GM18508 (cell line): ENCODE measurements around the gene F12.
"Not testable (repeated sequence)": the region's sequence is repeated elsewhere in the genome, so short reads cannot be mapped to it uniquely, and the experiment has no call there.

ENCODE experiments used
- ATAC-seq: cut with Tn5 transposase; IDR thresholded peaks from one replicate; pipeline ENCODE4 v1.9.1; 2021; ENCODE audit warnings: moderate number of reproducible peaks; ENCODE audit not compliant: insufficient read depth, unreplicated experiment

F12 gene

DNA sequence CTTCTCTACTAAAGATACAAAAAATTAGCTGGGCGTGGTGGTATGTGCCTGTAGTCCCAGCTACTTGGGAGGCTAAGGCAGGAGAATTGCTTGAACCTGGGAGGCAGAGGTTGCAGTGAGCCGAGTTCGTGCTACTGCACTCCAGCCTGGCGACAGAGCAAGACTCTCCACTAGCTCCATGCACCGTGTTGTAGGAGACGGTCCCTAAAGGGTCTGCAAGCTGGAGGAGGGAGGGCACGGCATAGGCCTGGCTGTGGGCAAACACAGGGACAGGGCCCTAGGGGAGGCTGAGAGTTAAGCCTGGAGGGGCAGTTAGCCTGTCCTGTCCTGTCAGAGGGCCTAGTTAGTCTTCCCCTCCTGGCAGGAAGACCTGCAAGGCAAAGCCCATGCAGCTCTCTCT, 48.6 kb downstream of the F12 start:
- not testable (repeated sequence) for ATAC-seq

DNA sequence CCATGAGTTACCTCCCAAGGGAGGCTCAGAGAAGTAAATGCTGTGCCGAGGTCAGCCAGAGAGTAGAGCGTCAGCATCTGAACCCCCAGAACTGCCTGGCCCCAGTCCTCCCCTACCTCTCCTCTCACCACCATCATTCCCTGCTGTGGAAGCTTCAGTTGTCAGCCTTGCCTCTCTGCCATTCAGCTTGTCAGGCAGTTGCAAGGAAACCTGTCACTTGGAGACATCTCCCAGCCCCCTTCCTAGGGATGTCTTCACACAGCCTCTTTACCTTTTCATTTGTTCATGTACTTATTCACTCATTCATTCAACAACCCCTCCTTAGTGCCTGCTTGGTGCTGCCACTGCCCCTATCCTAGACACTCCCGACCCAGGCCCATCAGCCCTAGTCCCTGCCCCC, 49.5 kb downstream of the F12 start:
- ATAC-seq, result no peak

DNA sequence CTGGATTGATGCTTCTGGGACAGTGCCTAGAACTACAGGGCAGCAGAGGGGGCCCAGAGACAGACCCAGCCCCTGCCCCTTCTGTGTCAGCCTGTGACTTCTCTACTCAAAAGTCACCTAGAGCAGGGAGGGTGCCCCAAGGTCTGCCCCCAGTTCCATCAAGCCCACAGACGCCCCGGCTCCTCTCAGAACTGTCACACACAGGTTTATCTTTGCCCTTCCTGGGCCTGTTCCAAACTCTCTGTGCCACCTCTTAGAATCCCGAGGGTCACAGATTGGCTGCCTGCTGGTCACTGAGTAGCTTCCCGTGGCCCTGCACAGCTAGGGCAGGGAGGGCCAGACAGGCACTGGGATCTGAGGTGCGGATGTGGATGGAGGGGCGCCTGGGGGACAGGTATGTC, 49.9 kb downstream of the F12 start:
- ATAC-seq, result no peak

DNA sequence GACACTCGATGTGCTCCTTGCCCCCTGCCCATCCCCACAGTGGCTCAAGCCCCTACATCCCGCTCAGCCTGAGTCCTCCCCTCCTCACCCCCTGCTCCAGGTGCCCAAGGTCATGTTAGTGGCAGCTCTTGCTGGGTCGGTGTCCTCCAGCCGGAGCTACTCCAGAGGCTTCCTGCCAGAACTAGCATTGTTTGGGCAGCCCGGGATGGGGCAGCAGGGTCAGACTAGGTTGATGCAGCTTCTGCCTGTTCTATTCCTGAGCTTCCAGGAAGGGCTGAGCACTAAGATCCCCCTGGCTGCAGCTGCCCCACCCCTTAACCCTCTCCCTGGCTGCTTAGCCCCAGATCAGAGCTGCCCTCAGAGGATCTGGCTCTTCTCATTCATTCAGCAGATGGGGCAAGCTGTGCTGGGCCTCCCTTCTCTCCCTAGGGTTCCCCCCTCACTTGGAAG, 51.0 kb downstream of the F12 start:
- ATAC-seq, result no peak

DNA sequence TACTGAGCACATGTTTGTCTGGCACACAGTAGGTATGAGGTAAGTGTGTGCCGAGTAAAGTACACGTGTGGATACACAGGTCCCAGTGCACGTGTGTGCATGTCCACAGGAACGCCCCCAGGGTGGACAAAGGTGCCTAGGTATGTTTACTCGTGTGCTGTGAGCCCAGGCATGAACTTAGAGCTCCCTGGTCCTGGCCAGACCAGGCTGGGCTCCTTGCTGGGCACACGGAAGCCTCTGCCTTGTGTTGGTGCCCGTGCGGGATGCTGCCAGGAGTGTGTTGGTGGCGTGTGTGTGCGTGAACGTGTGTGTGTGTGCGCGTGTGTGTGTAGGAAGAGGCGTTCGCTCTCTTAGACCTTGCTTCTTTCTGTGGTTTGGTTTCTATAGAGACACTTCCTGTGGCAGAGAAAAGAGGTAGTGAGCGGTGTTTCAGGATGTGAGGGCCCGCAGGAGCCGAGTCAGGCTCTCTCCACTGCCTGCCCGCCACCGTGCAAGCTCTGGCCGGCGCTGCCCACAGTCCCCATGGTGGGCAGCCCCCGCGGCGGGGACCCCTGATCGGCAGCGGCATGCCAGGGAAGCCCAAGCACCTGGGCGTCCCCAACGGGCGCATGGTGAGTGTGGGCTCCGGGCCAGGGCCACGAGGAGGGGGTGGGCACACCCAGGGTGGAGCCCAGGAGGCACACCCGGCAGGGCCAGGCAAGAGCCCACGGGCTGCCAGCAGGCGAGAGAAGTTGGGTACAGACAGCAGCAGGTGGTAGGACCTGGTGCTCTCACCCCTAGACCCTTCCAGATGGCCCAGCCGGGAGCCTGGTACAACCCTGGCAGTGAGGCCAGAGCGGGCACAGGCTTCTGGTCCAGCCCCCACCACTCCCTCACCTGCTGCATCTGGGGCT, 51.7 kb downstream of the F12 start, which contains the start of gene RGS14:
Gene RGS14 (plus strand): TSS at position 466 of the 893 bp plus-strand sequence. CDS start 101 bp downstream, at position 567.
- peak; percentile 71 for ATAC-seq

DNA sequence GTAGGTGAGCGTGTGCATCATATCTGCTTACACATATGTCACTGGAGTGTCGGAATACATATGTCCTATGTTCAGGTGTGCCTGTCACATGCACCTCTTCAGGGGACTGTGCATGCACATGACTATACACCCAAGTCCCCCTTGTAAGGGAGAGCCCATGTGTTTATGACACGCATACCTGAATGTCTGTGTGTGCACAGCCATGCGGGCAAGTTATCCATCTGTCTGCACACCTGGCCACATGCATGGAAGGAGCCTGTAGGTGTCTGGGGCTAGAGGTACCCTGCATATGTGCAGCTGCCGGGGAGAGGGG, 52.3 kb downstream of the F12 start:
- ATAC-seq, result no peak

DNA sequence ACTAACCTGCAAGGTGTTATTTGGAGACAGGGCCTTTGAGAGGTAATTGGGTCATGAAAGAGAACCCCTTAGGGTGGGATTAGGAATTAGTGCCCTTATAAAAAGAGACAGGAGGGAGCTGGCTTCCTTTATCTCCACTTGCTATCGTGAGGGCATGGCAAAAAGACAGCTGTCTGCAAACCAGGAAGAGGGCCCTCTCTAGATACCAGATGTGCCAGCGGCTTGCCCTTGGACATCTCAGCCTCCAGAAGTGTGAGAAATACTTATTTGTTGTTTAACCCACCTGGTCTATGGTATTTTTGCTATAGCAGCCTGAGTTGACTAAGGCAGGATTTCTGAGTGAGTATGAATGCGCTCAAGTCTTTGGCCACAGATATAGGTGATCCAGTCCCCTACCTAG, 52.6 kb downstream of the F12 start:
- ATAC-seq, result no peak

DNA sequence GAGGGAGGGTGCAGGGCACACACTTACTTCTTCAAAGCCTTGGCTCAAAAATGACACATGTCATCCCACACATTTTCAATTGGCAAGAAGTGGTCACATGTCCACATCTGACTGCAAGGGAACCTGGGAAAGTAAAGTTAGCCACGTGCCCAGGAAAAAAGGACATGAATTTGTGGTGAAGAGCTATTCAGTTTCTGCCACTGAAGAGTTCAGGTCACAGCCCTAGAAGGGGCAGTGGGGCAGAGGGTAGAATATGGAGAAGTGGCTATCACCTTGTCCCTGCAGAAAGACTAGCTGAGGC, 53.5 kb downstream of the F12 start:
- ATAC-seq, result no peak

DNA sequence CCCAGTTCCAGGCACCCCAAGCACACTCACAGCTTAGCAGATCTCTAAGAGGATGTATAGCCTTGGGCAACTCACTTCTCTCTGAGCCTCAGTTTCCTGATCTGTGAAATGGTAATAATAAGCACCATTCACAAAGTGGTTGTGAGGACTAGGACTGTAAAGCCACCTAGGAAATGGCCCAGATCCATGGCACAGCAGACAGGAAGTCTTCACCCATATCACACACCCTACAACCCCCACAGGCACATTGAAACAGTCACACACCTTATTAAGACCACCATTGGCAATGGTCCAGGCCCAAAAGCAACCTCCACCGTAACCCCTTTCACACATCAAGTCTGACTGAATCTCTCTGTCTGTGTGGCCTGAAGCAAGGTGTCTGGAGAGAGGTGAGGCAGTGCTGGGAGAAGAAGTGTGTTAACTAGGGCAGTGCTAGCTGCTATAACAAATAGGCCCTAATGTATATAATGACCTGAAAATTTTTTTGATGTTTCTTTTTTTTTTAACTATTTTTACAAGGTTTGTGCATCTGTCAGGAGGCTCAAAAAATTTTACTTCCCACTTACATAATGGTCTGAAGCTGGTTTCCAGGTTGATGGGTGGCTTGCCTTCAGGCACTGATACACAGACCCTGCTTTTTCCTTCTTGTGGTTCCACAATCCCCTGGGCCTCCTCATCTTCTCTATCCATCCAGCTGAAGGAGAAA, 54.0 kb downstream of the F12 start:
- ATAC-seq, result no peak

DNA sequence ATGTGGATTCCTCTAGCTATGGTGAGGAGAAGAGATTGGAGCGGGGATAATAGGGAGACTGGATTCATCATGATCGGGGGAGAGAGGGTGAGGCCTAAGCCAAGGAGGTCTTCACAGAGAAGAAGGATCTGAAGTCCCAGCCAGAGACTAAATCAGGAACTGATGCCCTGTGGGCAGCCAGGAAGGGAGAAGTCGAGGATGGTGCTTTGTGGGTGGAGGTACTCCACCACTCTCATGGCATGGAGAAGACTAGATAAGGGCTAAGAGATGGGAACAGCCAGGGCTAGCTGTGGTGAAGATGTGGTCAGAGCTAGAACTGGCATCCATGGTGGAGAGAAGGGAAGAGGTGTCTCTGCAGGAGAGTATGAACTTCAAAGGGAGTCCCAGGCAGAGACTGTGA, 54.7 kb downstream of the F12 start:
- no peak for ATAC-seq

DNA sequence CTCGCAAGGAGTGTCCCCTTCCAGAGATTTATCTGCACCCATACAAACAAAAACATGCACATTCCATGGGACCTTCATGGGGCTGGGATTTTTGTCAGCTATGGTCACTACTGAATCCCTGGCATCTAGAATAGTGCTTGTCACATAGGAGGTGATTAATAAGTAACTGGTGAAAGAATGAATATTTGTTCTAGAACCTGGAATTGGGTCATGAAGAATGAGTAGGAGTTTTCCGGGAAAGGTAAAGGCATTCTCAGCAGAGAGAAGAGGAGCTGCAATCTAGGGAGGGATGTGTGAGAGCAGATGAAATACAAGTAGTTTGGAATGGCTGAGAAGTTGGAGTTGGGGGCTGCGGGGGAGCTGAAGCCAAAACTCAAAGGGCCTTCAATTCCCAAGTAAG, 55.1 kb downstream of the F12 start:
- ATAC-seq, result no peak

DNA sequence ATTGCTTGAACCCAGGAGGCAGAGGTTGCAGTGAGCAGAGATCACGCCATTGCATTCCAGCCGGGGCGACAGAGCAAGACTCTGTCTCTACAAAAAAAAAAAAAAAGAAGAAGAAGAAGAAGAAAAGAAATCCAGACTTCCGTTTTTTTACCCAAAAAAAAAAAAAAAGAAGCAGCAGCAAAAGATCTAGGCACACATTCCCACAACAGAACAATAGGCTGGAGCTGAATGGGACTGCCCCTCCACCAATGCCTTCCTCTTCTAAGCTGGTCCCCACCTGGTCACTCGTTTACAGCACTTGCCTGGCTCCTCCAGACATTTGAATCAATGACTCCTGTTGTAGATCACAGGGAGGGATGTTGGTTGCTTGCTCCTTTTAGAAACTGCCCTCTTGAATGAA, 56.3 kb downstream of the F12 start:
- no peak for ATAC-seq
